Mucosa of rectum (tissue), 2 donors: ENCODE data around the gene RRH.
"Not testable (repeated sequence)": the region's sequence is repeated elsewhere in the genome, so short reads cannot be mapped to it uniquely, and the experiment has no call there.

Experiments used
- H3K27ac ChIP-seq, 2 donors: one replicate each; pipeline ENCODE4 v1.7.0; 2013; ENCODE audit warnings: inconsistent platforms in 2 of 2, low read depth in 2 of 2, low read length in 2 of 2
- H3K27me3 ChIP-seq, 2 donors: one replicate each; pipeline ENCODE4 v1.7.0; 2013; ENCODE audit warnings: low read length in 2 of 2; ENCODE audit not compliant: control insufficient read depth in 2 of 2, insufficient read depth in 2 of 2
- H3K36me3 ChIP-seq, 2 donors: one replicate each; pipeline ENCODE4 v1.7.0; 2013; ENCODE audit warnings: low read length in 2 of 2; ENCODE audit not compliant: control insufficient read depth in 2 of 2, insufficient read depth in 2 of 2
- H3K4me1 ChIP-seq, 2 donors: one replicate each; pipeline ENCODE4 v1.7.0; 2013; ENCODE audit warnings: low read length in 2 of 2, mild to moderate bottlenecking in 1 of 2; ENCODE audit not compliant: control insufficient read depth in 2 of 2, insufficient read depth in 2 of 2
- H3K4me3 ChIP-seq, 2 donors: one replicate each; pipeline ENCODE4 v1.7.0; 2013; ENCODE audit warnings: low read length in 2 of 2
- H3K9ac ChIP-seq, 2 donors: one replicate each; pipeline ENCODE4 v1.7.0; 2013; ENCODE audit warnings: low read length in 2 of 2, low read depth in 1 of 2, mild to moderate bottlenecking in 1 of 2
- H3K9me3 ChIP-seq, 2 donors: one replicate each; pipeline ENCODE4 v1.7.0; 2013; ENCODE audit warnings: low read length in 2 of 2; ENCODE audit not compliant: control insufficient read depth in 2 of 2
- donor health status: healthy.
- donor health status: Normal muscosa, but diverticular disease.

The RRH gene, protein sequence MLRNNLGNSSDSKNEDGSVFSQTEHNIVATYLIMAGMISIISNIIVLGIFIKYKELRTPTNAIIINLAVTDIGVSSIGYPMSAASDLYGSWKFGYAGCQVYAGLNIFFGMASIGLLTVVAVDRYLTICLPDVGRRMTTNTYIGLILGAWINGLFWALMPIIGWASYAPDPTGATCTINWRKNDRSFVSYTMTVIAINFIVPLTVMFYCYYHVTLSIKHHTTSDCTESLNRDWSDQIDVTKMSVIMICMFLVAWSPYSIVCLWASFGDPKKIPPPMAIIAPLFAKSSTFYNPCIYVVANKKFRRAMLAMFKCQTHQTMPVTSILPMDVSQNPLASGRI

DNA sequence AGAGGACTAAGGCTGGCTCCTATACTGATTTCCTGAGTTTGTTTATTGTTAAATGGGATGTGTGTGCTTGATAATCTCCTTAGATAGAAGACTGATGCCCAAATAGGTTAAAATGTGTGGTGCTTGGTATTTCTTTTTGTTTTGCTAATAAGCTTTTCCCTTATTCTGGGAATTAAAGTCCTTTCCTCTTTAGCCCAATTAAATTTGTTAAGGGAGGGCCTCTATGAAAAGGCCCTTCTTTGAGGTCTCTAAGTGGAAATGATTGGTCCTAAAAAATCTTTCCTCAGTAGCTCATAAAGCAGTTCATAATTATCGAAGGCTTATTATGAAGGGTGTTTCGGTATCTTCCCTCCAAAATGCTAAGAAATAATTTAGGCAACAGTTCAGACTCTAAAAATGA, at the start of gene RRH:
Gene RRH, plus strand, starts transcription at position 301 of the 400 bp plus-strand sequence. Its CDS starts 56 bp downstream, at position 357.
- Histone ChIP-seq H3K36me3 (peaks cover 15 to 16% of the 10 kb centered on the region in 2 donors), H3K4me1 (no peaks in the 10 kb centered on the region), H3K9ac (no peak within 1 kb of the TSS), H3K27ac (no peak within 1 kb of the TSS), H3K27me3 (no peaks in the 10 kb centered on the region), H3K4me3 (no peak within 1 kb of the TSS), H3K9me3 (no peaks in the 10 kb centered on the region)

DNA sequence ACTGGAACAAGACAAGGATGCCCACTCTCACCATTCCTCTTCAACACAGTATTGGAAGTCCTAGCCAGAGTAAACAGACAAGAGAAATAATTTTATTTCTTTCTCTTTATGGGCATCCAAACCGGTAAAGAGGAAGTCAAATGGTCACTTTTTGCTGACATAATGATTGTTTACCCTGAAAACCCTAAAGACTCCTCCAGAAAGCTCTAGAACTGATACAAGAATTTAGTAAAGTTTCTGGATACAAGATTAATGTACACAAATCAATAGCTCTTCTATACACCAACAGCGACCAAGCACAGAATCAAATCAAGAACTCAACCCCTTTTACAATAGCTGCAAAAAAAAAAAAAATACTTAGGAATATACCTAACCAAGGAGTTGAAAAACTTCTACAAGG, 45.7 kb upstream of the RRH start:
- H3K4me3 ChIP-seq, H3K36me3 ChIP-seq, H3K4me1 ChIP-seq, H3K27me3 ChIP-seq, H3K9me3 ChIP-seq, H3K27ac ChIP-seq, H3K9ac ChIP-seq: not testable (repeated sequence)

DNA sequence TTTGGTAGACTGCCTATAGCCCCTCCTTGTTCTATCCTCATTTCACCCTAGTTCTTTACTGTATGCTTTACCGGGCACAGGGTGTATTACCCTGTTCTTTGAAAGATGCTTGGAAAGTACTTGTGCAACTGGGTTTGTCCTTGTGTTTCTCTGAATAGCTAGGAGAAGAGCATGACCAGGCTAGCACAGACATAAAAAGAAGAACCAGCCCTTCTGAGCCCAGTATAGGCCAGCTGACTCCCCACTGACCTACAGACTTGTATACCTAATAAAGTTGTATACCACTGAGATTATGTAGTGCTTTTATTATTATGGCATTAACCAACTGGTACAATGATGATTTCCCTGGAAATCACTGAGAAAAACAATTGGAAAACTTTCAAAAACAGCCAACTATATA, 40.9 kb upstream of the RRH start:
- Histone ChIP-seq H3K9me3 (no peaks in the 10 kb centered on the region), H3K27me3 (no peaks in the 10 kb centered on the region), H3K9ac (no peak overlapping the region), H3K4me3 (no peak overlapping the region), H3K4me1 (no peaks in the 10 kb centered on the region), H3K36me3 (no peaks in the 10 kb centered on the region), H3K27ac (no peak overlapping the region)

DNA sequence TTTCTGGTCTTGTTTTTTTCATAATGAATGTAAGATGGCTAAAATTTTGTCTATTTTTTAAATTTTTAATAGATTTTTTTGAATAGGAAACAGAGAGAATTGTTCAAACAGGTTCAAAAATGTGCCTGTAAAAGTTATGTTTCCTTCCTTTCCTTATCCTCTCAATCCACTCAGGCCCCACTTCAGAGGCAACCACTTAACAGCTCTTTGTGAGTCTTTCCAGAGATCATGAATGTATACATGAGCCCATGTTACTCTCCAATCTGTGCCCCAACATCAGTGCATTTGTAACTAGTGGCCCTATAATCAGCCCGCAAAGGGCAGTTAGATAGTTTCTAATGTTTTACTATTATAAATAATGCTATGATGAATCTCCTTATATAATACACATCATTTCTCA, 40.0 kb upstream of the RRH start:
- Histone ChIP-seq H3K9ac (no peak overlapping the region), H3K4me3 (no peak overlapping the region), H3K27me3 (no peaks in the 10 kb centered on the region), H3K36me3 (no peaks in the 10 kb centered on the region), H3K27ac (no peak overlapping the region), H3K4me1 (no peaks in the 10 kb centered on the region), H3K9me3 (no peaks in the 10 kb centered on the region)

DNA sequence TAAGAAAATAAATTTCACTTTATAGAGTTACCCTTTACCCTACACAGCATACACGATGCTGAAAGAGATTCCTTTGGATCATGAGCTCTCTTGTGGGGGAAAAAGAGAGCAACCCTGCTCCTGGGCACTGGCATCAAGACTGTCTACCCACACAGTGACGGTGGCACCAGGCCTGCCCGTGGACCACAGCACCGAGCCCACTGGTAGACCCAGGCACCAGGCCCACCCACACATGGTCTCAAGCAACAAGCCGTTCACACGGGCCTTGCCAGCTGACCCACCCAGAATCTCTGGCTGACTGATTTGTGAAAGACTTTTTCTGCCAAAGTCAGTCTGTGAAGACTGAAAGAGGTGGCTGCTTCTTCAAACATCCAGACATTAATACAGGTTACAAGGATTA, 32.7 kb upstream of the RRH start:
- H3K27ac ChIP-seq: no peak overlapping the region
- no peak overlapping the region for H3K4me3 ChIP-seq
- H3K27me3 ChIP-seq: peaks cover 0 to 2% of the 10 kb centered on the region in 2 donors
- H3K9ac ChIP-seq: no peak overlapping the region
- no peaks in the 10 kb centered on the region for H3K4me1 ChIP-seq
- no peaks in the 10 kb centered on the region for H3K36me3 ChIP-seq
- peaks cover 0 to 2% of the 10 kb centered on the region in 2 donors for H3K9me3 ChIP-seq

DNA sequence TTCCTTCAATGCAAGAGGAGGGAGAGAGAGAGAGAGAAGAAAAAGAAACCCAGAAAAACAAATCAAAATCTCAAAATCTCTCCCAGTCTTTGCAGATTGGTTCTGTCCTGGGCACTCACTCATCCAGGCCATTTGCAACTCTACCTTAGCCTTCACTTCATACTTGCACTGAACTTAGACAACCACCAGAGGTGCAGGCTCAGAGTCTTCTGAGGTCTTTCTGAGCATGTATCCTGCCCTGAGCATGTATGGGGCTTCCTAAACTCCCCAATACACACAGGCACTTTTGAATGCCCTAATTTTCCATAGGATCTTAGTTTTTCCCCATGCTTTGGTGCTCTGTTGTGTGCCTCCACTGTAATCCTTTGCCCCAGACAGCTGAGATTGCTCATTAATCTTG, 28.9 kb upstream of the RRH start:
- H3K9ac ChIP-seq: no peak overlapping the region
- no peaks in the 10 kb centered on the region for H3K36me3 ChIP-seq
- H3K27ac ChIP-seq: no peak overlapping the region
- peaks cover 0 to 2% of the 10 kb centered on the region in 2 donors for H3K27me3 ChIP-seq
- H3K4me1 ChIP-seq: no peaks in the 10 kb centered on the region
- no peak overlapping the region for H3K4me3 ChIP-seq
- peaks cover 0 to 2% of the 10 kb centered on the region in 2 donors for H3K9me3 ChIP-seq

DNA sequence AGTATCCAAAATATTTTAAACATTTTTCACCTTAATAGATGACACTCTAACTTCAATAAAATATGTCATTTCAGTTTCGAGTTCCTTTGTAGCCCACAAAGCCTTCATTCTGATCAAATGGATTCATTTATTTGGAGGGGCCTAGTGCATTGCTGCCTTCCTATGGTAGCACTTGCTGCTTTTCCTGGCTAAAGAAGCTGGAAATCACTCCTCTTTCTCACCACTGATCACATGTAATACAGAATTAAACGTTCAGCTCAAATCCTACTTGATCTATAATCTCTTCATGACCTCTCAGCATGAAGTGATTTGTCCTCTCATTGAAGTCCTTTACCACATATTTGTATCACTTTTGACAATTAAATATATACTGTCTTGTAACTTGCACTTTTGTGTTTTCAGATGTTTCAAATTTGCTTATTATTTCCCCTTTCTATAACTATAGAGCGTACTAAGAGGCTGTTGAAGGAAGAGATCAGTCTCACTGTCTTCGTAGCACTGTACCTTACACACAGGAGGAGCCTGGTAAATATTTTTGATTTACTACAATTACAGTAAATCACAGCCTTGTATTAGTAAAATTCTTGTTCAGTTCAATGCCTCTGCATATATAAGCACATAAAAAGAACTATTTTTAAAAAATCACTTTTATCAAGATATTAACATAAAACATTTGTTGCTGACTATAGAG, 26.5 kb upstream of the RRH start:
- H3K9ac ChIP-seq: no peak overlapping the region
- no peaks in the 10 kb centered on the region for H3K4me1 ChIP-seq
- no peaks in the 10 kb centered on the region for H3K27me3 ChIP-seq
- no peak overlapping the region for H3K4me3 ChIP-seq
- no peaks in the 10 kb centered on the region for H3K36me3 ChIP-seq
- H3K27ac ChIP-seq: no peak overlapping the region
- H3K9me3 ChIP-seq: no peaks in the 10 kb centered on the region

DNA sequence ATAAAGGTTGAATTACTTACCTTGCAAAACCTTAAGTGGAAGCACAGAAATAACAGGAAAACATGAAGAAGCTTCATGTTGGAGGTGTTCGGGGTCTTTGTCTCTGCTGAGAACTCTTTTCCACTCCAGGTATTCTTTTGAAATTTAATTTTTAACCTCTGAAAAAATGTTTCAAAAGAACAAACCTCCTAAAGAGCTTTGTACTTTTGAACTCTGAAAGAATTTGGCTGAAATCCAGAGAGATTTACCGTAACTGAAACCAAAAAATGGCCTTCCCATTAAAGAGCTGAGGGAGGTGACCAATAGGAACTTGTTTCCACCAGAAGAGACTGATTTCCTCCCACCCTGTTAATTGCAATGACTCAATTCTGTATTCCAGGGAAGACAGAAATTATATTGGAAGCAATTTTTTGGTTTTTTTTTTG, 25.9 kb upstream of the RRH start, which contains the start of gene CFI:
Gene CFI, minus strand, starts transcription at position 105 of the 425 bp plus-strand sequence. Its CDS starts 28 bp downstream, at position 77.
- no peaks in the 10 kb centered on the region for H3K4me1 ChIP-seq
- peak within 1 kb of the TSS in 1 of 2 donors; percentile 28 for H3K4me3 ChIP-seq
- no peak within 1 kb of the TSS for H3K27ac ChIP-seq
- no peaks in the 10 kb centered on the region for H3K9me3 ChIP-seq
- no peak within 1 kb of the TSS for H3K9ac ChIP-seq
- no peaks in the 10 kb centered on the region for H3K36me3 ChIP-seq
- no peaks in the 10 kb centered on the region for H3K27me3 ChIP-seq

DNA sequence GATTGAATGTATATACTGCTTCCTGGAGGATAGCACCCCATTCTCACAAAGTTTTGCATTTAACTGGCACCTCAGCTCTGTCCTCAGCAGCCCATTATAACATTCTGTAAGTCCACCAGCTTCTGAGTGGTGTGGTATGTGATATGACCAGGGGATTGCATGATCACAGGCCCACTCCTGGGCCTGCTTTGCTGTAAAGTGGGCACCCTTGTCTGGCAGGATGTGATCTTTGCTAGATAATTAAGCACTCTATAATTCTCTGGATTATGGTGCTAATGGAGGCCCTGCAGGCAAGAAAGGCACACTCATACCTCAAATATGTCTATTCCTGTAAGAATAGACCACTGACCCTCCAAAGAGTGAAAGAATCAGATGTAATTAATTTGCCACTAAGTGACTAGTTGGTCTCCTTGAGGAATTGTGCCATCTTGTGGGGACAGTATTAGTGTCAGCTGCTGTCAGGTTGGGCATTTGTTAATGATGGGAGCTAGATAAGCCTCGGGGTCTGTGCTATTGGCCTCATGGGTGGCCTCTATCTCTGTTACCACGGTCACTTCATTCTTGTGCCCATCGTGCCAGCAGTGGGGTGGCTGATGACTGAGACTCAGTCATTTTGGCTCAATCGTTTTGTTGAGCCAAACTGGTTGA, 23.7 kb upstream of the RRH start:
- no peaks in the 10 kb centered on the region for H3K4me1 ChIP-seq
- no peak overlapping the region for H3K27ac ChIP-seq
- no peaks in the 10 kb centered on the region for H3K27me3 ChIP-seq
- no peaks in the 10 kb centered on the region for H3K36me3 ChIP-seq
- H3K4me3 ChIP-seq: no peak overlapping the region
- H3K9me3 ChIP-seq: no peaks in the 10 kb centered on the region
- H3K9ac ChIP-seq: no peak overlapping the region

DNA sequence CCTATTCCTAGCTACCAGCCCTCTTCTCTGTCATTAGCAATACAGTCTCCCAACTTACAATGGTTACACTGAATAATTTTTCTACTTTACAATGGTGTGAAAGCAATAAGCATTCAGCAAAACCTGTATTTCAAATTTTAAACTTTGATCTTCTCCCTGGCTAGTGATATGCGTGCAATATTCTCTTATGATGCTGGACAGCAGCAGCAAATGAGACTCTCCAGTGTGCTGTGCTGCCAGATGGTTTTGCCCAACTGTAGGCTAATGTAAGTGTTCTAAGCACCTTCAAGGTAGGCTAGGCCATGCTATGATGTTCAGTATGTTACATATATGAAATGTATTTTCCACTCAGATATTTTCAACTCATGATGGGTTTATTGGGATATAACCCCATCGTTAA, 18.1 kb upstream of the RRH start:
- Histone ChIP-seq H3K27me3 (no peaks in the 10 kb centered on the region), H3K9me3 (no peaks in the 10 kb centered on the region), H3K36me3 (no peaks in the 10 kb centered on the region), H3K9ac (no peak overlapping the region), H3K4me3 (no peak overlapping the region), H3K27ac (no peak overlapping the region), H3K4me1 (peaks cover 0 to 5% of the 10 kb centered on the region in 2 donors)
